Adrenal gland (tissue), 5 donors: Measurements from ENCODE around the gene ENDOG.

Experiments used
- CTCF ChIP-seq, 6 experiments: fragments of 450-650 bp in 4 of 6; fragments of 200-600 bp in 2 of 6; sonication (generic) in 1 of 6; IDR thresholded peaks; 1 replicate in 5 of 6; 2 replicates in 1 of 6; pipeline versions ENCODE4 v1.5.1 to v1.8.0; 2016 to 2021; ENCODE audit warnings: antibody characterized with exemption in 6 of 6, mild to moderate bottlenecking in 2 of 6, moderate library complexity in 1 of 6
- POLR2A ChIP-seq, 2 donors: fragments of 450-650 bp; IDR thresholded peaks; one replicate each; pipeline ENCODE4 v1.6.1; 2017; ENCODE audit warnings: antibody characterized with exemption in 2 of 2, mild to moderate bottlenecking in 2 of 2, moderate library complexity in 1 of 2
- donor health status: DM: no; HTN: no; CAD: no.

- no peak for TF ChIP-seq CTCF (IDR thresholded peaks at IDR 0.05)
- TF ChIP-seq POLR2A (IDR thresholded peaks at IDR 0.05): no peak
Measured at GRCh38 chr9:128828267-128828666, 10.0 kb downstream of the ENDOG start.
